ENCODE results near the gene SPATA3. TPM values are rescaled to one million over a fixed set of nuclear protein-coding genes. Genes with fewer than 3 reads are reported as not detected.

The SPATA3 gene
- not detected in 3 replicates for total RNA-seq

DNA sequence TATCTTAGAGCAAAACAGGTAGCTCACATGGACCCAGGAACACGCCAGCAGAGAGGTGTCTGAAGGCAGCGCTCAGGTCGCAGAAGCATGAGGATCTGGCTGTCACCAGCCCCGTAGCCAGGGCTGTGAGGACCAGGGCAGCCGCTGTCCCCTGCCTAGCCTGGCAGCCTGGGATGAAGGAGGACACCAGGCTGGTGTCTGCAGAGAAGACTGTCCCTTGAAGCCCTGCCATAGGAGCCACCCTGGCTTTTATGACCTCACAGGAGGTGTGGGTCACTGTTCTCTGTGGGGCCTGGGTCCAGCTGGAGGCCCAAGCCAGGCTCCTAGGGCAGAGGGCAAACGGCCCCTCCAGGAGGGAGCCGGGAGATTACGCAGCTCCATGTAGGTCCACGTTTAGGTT, at the start of gene SPATA3:
TSS of gene SPATA3 (plus strand) at position 301 of the 400 bp plus-strand sequence. CDS start 113 bp downstream, outside the sequence.
- H3K27me3 Mint-ChIP-seq (ENCODE audit: low read depth): peaks cover 27% of the 10 kb centered on the region
- H3K9me3 Mint-ChIP-seq: peaks cover 7% of the 10 kb centered on the region
- no peaks in the 10 kb centered on the region for H3K4me1 Mint-ChIP-seq
- no peak within 1 kb of the TSS for H3K4me3 Mint-ChIP-seq
- no peak within 1 kb of the TSS for H3K27ac Mint-ChIP-seq
- DNase-seq (ENCODE audit: low spot score in 2 of 2, unreplicated experiment in 2 of 2): no peak
- H3K36me3 Mint-ChIP-seq: no peaks in the 10 kb centered on the region
- TF ChIP-seq, protein P1, sequence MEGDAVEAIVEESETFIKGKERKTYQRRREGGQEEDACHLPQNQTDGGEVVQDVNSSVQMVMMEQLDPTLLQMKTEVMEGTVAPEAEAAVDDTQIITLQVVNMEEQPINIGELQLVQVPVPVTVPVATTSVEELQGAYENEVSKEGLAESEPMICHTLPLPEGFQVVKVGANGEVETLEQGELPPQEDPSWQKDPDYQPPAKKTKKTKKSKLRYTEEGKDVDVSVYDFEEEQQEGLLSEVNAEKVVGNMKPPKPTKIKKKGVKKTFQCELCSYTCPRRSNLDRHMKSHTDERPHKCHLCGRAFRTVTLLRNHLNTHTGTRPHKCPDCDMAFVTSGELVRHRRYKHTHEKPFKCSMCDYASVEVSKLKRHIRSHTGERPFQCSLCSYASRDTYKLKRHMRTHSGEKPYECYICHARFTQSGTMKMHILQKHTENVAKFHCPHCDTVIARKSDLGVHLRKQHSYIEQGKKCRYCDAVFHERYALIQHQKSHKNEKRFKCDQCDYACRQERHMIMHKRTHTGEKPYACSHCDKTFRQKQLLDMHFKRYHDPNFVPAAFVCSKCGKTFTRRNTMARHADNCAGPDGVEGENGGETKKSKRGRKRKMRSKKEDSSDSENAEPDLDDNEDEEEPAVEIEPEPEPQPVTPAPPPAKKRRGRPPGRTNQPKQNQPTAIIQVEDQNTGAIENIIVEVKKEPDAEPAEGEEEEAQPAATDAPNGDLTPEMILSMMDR (IDR thresholded peaks at IDR 0.05; ENCODE audit: unreplicated experiment): no peak

DNA sequence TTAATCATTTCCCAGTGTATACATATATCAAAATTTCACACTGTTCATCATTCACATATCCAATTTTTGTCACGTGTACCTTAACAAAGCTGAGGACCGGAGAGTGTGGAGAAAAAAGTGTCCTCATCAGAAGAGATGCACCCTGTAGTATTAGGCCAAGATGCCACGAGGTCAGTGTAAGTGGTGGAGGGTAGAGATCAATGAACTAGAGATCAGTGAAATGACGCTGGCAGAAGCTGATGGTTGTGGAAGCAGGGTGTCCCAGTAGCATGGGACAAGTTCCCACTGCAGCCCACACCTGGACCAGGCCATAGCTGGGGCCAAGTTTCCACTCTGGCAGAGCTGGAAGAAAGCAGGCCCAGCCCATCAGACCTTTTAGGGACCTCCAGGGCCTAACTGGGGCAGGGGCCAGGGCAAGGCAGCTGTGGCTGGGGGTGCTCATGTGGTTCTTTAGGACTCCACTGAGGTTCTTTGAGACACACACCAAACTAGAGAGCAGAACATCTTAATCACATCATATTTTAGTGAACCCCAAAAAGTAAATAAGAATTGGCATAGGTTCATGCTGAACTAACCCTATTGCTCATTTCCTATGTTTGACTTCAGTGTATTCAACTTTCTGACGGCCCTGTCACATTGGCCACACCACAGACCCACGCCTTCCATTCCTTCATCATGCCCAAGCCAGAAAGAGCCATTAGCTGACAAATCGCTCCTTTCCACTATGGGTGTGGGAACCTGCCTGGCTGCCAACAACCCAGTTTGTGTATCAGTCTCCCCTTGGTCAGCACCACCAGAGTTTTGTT, 49.3 kb upstream of the SPATA3 start:
- no peak for DNase-seq (ENCODE audit: low spot score in 2 of 2, unreplicated experiment in 2 of 2)
- H3K9me3 Mint-ChIP-seq: no peaks in the 10 kb centered on the region
- no peak overlapping the region for H3K27ac Mint-ChIP-seq
- H3K36me3 Mint-ChIP-seq: no peaks in the 10 kb centered on the region
- no peaks in the 10 kb centered on the region for H3K4me1 Mint-ChIP-seq
- TF ChIP-seq, protein P1 (IDR thresholded peaks at IDR 0.05; ENCODE audit: unreplicated experiment): no peak
- no peaks in the 10 kb centered on the region for H3K27me3 Mint-ChIP-seq (ENCODE audit: low read depth)
- no peak overlapping the region for H3K4me3 Mint-ChIP-seq

DNA sequence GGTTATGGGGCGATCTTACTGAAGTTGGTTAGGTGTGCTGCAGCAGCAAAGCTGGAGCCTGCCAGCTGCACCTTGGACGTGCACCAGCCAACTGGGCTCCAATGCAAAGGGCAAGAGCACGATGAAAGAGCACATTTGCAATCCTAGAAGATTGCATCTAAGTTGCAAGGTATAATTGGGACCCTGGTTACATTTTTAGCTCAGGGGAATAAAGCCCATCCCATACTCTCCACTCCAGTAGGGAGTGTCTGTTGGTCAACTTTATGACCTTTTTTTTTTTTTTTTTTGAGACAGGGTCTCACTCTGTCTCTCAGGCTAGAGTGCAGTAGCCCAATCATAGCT, 48.7 kb upstream of the SPATA3 start:
- Mint-ChIP-seq H3K27ac (no peak overlapping the region), H3K4me3 (no peak overlapping the region), H3K36me3 (no peaks in the 10 kb centered on the region), H3K9me3 (no peaks in the 10 kb centered on the region), H3K4me1 (no peaks in the 10 kb centered on the region), H3K27me3 (ENCODE audit: low read depth) (no peaks in the 10 kb centered on the region)
- no peak for DNase-seq (ENCODE audit: low spot score in 2 of 2, unreplicated experiment in 2 of 2)
- TF ChIP-seq, protein P1 (IDR thresholded peaks at IDR 0.05; ENCODE audit: unreplicated experiment): no peak

DNA sequence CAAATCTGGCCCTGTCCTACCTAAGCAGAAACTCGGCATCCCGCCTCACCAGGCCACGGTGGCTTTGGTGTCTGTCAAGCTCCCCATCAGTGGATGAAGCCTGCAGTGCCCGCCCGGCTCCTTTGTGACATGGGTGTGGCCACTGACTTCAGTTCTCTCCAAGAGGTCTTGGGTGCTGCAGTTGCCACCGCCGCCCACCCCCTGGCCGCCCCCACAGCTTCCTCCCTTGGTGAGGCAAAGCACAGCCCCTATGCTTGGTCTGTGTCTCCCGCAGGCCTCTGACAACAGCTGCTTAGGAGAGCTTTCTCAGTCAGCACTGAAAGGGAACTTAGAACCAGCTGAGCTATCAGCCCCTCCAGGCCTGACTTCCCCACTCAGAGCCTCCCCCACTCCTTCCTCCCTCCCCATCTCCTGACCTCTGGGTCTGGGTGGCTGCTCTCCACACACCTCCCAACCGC, 48.0 kb upstream of the SPATA3 start:
- H3K4me3 Mint-ChIP-seq: no peak overlapping the region
- TF ChIP-seq, protein P1 (IDR thresholded peaks at IDR 0.05; ENCODE audit: unreplicated experiment): no peak
- no peak overlapping the region for H3K27ac Mint-ChIP-seq
- H3K27me3 Mint-ChIP-seq (ENCODE audit: low read depth): no peaks in the 10 kb centered on the region
- no peaks in the 10 kb centered on the region for H3K4me1 Mint-ChIP-seq
- H3K9me3 Mint-ChIP-seq: peaks cover under 1% of the 10 kb centered on the region
- DNase-seq (ENCODE audit: low spot score in 2 of 2, unreplicated experiment in 2 of 2): no peak
- no peaks in the 10 kb centered on the region for H3K36me3 Mint-ChIP-seq

DNA sequence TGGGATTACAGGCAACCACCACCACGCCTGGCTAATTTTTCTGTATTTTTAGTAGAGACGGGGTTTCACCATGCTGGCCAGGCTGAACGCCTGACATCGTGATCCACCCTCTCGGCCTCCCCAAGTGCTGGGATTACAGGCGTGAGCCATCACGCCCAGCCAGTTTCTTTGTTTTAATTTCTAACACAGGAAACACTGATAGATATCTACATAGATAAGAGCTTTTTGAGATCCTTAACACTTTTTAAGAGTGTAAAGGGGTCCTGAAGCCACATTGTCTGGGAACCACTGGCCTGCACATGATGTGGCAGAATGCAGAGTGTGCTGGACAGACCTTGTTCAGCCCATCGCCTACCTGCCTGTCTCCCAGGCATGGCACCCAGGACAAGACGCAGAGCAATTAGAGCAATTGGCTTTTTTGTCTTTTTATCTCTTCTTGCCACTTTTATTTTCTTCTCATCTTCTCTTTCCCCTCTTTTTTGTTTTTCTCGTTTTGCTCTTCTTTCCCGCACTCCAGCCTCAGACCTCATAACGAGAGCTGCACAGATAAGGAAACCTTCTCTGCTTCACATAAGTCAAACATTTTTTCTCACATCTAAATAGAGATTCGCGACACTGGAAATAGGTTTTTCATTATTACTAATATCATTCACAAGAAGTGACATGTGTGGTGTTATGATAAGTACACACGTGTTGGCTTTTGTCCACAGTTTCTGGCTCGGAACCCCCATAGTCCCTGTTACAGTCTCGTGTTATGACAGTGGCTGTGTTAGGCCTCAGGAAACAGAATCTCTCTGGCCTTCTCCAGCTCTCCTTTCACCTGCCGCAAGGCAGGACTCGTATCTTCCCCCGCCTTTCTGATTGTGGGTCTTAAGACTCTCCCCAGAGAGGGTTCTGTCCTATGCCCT, 45.7 kb upstream of the SPATA3 start:
- Mint-ChIP-seq H3K27me3 (ENCODE audit: low read depth) (peaks cover 3% of the 10 kb centered on the region), H3K4me3 (no peak overlapping the region), H3K9me3 (peaks cover 4% of the 10 kb centered on the region), H3K27ac (no peak overlapping the region), H3K36me3 (no peaks in the 10 kb centered on the region), H3K4me1 (no peaks in the 10 kb centered on the region)
- TF ChIP-seq, protein P1 (IDR thresholded peaks at IDR 0.05; ENCODE audit: unreplicated experiment): no peak
- DNase-seq (ENCODE audit: low spot score in 2 of 2, unreplicated experiment in 2 of 2): no peak

All from mesothelial cell of epicardium (in vitro differentiated cells).